Neutrophil (primary cell): ENCODE results near the gene ACTL6A.
A peak's percentile ranks its signal among the peaks of the same experiment; 100 is the strongest.

ENCODE experiments used
- H3K27ac ChIP-seq: fragments of 200-600 bp; sonication (generic); 2 replicates; pipeline ENCODE4 v1.5.1; 2016; ENCODE audit warnings: mild to moderate bottlenecking, moderate library complexity
- H3K27me3 ChIP-seq: fragments of 200-600 bp; sonication (generic); 2 replicates; pipeline ENCODE4 v1.6.0; 2016; ENCODE audit warnings: mild to moderate bottlenecking
- H3K36me3 ChIP-seq: fragments of 200-600 bp; sonication (generic); 2 replicates; pipeline ENCODE4 v1.5.1; 2017
- H3K4me1 ChIP-seq, 2 experiments: fragments of 200-600 bp in 1 of 2; sonication (generic) in 1 of 2; 1 replicate in 1 of 2; 2 replicates in 1 of 2; pipeline versions ENCODE4 v1.5.1 to v1.6.1; 2013 to 2016; ENCODE audit warnings: low read depth in 1 of 2, low read length in 1 of 2, mild to moderate bottlenecking in 1 of 2, moderate library complexity in 1 of 2; ENCODE audit not compliant: control insufficient read depth in 1 of 2, insufficient read depth in 1 of 2
- H3K4me3 ChIP-seq, 2 experiments: fragments of 200-600 bp in 1 of 2; sonication (generic) in 1 of 2; 1 replicate in 1 of 2; 2 replicates in 1 of 2; pipeline ENCODE4 v1.5.1; 2013 to 2016; ENCODE audit warnings: low read depth in 1 of 2, low read length in 1 of 2, mild to moderate bottlenecking in 1 of 2, moderate library complexity in 1 of 2
- H3K9me3 ChIP-seq: fragments of 200-600 bp; sonication (generic); 2 replicates; pipeline ENCODE4 v1.5.1; 2016
- TF ChIP-seq, protein P1 (sequence below): fragments of 200-600 bp; sonication (generic); IDR thresholded peaks from 2 replicates; pipeline ENCODE4 v1.5.1; 2016; ENCODE audit warnings: antibody characterized with exemption

ACTL6A gene

DNA sequence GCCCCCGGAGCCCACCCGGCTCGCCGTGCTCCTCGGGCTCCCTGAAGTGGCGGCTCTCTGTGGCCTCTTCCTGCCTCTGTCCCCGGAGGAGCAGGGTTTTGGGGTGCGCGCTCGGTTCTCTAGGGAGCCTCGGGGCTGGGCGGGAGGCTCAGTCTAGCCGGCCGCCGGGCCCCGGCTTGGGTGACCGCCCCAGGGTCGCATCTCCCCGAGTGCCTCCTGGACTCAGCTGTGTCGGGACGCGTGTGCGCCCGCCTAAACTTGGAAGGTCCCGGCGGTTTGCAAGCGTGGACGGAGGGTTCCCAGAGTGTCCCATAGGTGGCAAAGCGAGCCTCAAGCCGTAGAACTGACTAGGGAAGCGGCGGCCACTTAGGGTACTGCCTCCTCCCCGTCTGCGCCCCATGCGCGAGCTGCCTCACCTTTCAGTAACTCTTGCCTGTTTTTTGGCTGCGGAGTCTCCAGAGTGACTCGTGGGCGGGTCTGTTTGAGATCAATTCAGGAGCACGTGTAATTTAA, 601 bp downstream of the ACTL6A start:
- TF ChIP-seq, protein P1, sequence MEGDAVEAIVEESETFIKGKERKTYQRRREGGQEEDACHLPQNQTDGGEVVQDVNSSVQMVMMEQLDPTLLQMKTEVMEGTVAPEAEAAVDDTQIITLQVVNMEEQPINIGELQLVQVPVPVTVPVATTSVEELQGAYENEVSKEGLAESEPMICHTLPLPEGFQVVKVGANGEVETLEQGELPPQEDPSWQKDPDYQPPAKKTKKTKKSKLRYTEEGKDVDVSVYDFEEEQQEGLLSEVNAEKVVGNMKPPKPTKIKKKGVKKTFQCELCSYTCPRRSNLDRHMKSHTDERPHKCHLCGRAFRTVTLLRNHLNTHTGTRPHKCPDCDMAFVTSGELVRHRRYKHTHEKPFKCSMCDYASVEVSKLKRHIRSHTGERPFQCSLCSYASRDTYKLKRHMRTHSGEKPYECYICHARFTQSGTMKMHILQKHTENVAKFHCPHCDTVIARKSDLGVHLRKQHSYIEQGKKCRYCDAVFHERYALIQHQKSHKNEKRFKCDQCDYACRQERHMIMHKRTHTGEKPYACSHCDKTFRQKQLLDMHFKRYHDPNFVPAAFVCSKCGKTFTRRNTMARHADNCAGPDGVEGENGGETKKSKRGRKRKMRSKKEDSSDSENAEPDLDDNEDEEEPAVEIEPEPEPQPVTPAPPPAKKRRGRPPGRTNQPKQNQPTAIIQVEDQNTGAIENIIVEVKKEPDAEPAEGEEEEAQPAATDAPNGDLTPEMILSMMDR = peak; percentile 60
- Histone ChIP-seq H3K9me3 (no peaks in the 10 kb centered on the region), H3K27ac (peak overlapping the region; percentile 72), H3K4me1 (peaks cover 10 to 17% of the 10 kb centered on the region in 2 experiments), H3K36me3 (no peaks in the 10 kb centered on the region), H3K4me3 (peak overlapping the region; percentile 91 to 95), H3K27me3 (no peaks in the 10 kb centered on the region)

DNA sequence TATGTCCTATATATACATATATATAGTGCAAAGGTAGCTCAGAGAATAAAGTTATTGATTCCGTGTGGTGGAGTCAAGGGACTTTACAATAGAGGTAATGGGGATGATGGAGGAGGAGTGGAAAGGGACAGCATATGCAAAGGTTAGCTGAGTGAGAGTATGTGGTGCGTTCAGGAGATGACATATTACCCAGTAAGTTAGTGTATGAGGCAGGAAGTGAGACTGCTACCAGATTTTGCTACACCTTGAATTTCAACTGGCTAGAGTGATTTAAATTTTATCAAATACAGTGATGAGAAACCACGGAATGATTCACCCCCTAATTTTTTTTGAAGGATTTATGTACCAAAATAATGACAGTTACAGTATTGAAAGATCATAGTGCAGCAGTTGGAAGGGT, 2.8 kb downstream of the ACTL6A start:
- H3K4me1 ChIP-seq = peaks cover 10 to 17% of the 10 kb centered on the region in 2 experiments
- H3K36me3 ChIP-seq = peaks cover 14% of the 10 kb centered on the region
- H3K9me3 ChIP-seq = no peaks in the 10 kb centered on the region
- TF ChIP-seq, protein P1 = no peak
- H3K4me3 ChIP-seq = no peak overlapping the region
- no peaks in the 10 kb centered on the region for H3K27me3 ChIP-seq
- no peak overlapping the region for H3K27ac ChIP-seq

DNA sequence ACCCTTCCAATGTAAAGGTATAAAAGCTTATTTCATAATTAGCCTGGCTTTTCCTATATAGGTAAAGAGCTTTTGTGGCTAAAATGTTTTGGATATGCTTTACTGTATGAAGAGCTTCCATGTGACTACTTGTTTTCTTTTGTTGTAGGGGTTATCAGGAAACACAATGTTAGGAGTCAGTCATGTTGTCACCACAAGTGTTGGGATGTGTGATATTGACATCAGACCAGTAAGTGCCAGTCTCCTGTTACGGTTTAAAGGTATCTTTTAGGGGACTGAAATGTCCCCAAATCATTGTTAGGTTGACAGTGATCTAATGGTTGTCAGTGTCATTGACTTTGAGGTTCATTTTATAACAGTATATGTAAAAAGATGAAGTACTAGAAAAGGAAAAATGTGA, 18.3 kb downstream of the ACTL6A start:
- Histone ChIP-seq H3K27me3 (no peaks in the 10 kb centered on the region), H3K4me1 (peaks cover 12 to 14% of the 10 kb centered on the region in 2 experiments), H3K4me3 (no peak overlapping the region), H3K36me3 (peaks cover 67% of the 10 kb centered on the region), H3K27ac (no peak overlapping the region), H3K9me3 (no peaks in the 10 kb centered on the region)
- TF ChIP-seq, protein P1 = no peak

DNA sequence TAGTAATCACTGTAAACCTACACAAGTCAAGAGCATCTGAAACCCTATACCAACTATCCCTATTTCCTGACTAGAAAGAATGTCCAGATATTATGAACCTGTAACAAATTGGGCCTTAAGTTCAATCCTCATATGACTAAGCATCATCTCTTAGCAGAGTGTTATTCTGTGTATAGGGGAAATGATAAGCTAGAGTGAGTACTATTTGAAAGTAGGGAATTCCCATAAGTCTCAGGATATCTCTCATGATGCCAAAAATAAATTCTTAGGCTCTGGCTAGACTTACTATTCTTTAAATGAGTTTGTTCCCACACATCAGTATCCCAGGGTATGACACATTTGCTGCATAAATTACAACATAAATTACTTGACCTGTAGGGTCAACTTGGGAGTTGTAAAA, 26.4 kb downstream of the ACTL6A start:
- Histone ChIP-seq H3K36me3 (peaks cover 98% of the 10 kb centered on the region), H3K4me1 (no peaks in the 10 kb centered on the region), H3K4me3 (no peak overlapping the region), H3K27me3 (no peaks in the 10 kb centered on the region), H3K27ac (no peak overlapping the region), H3K9me3 (no peaks in the 10 kb centered on the region)
- TF ChIP-seq, protein P1 = no peak

DNA sequence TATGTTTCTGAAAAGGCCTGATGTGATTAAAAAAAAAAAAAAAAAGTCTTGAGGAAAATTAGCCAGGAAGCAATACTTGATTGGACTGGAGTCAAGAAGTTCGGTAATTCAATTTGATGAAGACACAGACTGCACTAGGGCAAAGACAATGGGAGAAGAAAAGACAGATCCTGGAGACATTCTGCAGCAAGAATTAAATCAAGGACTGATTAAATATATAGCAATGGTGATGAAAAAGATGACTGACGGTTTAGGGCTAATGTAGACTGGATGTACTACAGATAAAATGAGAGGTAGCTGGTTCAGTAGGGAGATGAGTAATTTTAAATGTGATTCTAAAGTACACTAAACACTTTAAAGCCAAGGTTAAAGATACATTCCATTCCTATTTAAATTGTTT, 27.9 kb downstream of the ACTL6A start:
- no peaks in the 10 kb centered on the region for H3K27me3 ChIP-seq
- H3K4me3 ChIP-seq = no peak overlapping the region
- no peaks in the 10 kb centered on the region for H3K4me1 ChIP-seq
- H3K36me3 ChIP-seq = peaks cover 99% of the 10 kb centered on the region
- H3K9me3 ChIP-seq = no peaks in the 10 kb centered on the region
- no peak overlapping the region for H3K27ac ChIP-seq
- TF ChIP-seq, protein P1 = no peak

DNA sequence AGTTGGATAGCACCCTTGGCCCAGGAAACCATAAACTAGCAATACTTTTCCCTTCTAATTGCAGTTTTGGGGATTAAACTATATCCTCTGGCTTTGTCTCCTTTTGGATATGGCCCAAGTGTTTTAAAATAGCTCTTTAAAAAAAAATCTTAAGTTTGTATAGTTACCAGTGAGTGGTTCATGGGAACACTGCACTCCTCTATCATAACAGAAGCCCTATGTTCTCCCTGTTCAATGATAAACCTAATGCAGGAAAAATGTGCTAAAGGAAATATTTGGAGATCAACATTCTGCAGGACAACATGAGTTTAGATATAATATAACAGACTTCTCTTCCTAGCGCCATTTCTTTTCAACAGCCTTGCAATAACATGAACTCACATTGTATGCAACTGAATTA, 28.6 kb downstream of the ACTL6A start:
- H3K4me3 ChIP-seq = no peak overlapping the region
- H3K9me3 ChIP-seq = no peaks in the 10 kb centered on the region
- H3K36me3 ChIP-seq = peaks cover 99% of the 10 kb centered on the region
- TF ChIP-seq, protein P1 = no peak
- no peaks in the 10 kb centered on the region for H3K4me1 ChIP-seq
- H3K27ac ChIP-seq = no peak overlapping the region
- no peaks in the 10 kb centered on the region for H3K27me3 ChIP-seq
